GM12874 (cell line): Measurements from ENCODE around the gene RFT1.

Experiments
- CTCF ChIP-seq: IDR thresholded peaks from 2 replicates; pipeline ENCODE4 v1.5.1; 2011; ENCODE audit warnings: low read depth, mild to moderate bottlenecking, control low read depth, low read length, moderate library complexity; ENCODE audit not compliant: insufficient read depth

Gene RFT1

GRCh38 chr3:53157974-53158580, 27.8 kb upstream of the RFT1 start:
- TF ChIP-seq CTCF, result no peak

GRCh38 chr3:53156368-53156834, 26.2 kb upstream of the RFT1 start:
- TF ChIP-seq CTCF, result no peak

- TF ChIP-seq CTCF, result no peak
Measured at GRCh38 chr3:53155760-53156159, 25.5 kb upstream of the RFT1 start.

GRCh38 chr3:53154881-53155285, 24.6 kb upstream of the RFT1 start:
- TF ChIP-seq CTCF, result no peak

- TF ChIP-seq CTCF, result no peak
Measured at GRCh38 chr3:53153980-53154379, 23.7 kb upstream of the RFT1 start.

GRCh38 chr3:53153264-53153823, 23.1 kb upstream of the RFT1 start:
- TF ChIP-seq CTCF, result no peak

GRCh38 chr3:53151870-53152660, 21.8 kb upstream of the RFT1 start:
- TF ChIP-seq CTCF, result no peak
